Left renal cortex interstitium (tissue), 4 donors: Measurements from ENCODE around the gene TBC1D8. TPM values are rescaled to one million over a fixed set of nuclear protein-coding genes. Genes with fewer than 3 reads are reported as not detected.

Experiments used
- DNase-seq, 4 donors: peaks; one replicate each; pipeline ENCODE4 v3.0.0-alpha.2; 2013; ENCODE audit warnings: low read depth in 4 of 4, low spot score in 2 of 4, missing footprints in 1 of 4
- polyA plus RNA-seq, 4 donors: library from polyadenylated mRNA; unstranded; fragments of 120-200 nt; gene quantifications; one replicate each; pipeline ENCODE4 v1.2.1, GENCODE V29; 2013; ENCODE audit not compliant: insufficient read length in 4 of 4

TBC1D8 gene
- polyA plus RNA-seq, 4 donors = 24.9 to 44.6 (median 35.5) TPM

DNA sequence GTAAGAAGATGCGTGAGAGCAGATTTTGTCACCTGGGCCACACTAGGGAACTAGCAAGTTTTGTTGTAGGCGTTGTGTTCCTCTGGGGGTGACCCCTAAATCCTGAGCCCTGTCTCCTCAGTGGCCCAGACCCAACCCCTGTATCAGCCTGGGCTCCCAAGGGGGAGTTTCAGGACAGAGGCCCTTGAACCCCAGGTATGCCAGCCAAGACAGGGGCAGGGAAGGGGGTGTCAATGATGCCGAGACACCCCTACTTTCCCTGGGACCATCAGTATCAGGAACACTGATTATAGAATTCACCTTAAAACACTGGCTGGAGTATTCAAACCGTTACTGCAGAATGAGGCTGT lies 188.2 kb downstream of the TBC1D8 start:
- DNase-seq = no peak

DNA sequence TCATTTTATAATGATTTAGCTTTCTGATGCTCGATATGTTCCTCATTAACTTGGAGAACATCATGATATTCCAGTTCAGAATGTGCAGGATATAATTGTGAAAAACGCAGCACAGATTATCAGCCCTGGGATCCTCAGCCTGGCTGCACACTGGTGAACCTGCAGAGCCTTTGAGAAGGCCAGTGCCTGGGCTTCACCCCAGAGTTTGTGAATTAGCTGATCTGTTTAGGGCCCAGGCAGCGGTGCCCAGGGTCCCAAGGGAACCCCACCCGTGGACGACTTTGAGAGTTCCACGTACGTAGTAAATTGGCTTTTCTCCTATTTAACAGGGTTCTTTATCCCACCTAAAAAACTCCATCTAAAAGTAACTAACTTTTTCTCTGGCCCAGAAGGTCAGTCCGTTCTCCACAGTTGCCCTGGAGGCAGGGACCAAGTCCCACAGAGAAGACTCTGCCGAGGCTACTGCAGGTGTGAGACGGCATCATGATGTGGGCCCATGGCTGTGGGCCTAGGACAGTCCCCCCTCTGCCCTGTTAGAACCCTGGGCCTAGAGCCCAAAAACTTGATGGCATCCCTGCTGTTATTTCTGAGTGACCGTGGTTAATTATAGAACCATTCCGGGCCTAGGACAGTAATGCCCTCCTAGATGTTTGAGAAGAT lies 188.7 kb downstream of the TBC1D8 start:
- no peak for DNase-seq

DNA sequence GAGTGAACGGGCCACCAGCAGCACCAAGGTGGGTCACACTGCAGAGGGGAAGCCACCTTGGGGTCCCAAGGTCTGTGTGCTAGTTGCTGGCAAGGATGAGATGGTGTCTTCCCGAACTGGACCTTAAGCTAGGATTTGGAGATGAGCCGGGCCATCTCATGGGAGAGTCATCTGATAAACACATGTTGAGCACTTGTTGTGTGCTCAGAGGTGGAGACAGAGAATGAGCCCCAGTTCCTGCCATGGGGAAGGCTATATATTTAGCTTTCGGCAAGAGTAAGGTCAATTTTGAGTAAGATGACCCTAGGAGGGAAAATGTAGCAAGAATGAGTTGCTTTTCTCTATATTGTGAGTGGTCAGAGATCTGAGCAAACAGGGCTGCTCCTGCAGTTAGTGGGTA lies 190.5 kb downstream of the TBC1D8 start:
- no peak for DNase-seq

DNA sequence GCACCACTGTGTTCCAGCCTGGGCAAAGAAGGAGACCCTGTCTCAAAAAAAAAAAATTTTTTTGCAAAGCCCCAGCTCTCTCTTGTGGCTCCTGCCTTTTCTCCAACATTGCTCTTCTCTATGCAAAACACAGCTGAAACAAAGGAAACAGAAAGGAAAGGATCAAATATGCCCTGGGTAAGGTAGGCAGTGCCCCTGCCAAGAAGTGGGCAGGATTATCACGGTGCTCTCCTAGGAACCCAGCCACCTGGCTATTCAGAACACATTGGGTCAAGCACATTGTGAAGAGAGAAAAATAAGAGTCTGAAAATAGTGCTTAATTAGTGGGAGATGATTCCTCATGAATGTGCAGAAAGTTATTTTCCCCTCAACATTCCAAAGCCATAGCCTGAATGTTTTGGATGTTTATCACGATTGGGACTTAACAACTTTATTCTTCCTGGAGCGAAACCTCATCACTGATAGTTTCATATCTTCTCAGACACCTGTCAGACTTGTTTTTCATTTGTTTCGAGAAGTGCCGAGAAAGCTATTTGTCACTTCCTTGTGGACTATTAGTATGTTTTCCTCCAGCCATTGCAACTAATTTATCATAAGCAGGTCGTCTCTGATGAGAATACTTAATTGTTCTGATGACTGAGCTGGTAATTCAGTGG lies 191.8 kb downstream of the TBC1D8 start:
- no peak for DNase-seq

DNA sequence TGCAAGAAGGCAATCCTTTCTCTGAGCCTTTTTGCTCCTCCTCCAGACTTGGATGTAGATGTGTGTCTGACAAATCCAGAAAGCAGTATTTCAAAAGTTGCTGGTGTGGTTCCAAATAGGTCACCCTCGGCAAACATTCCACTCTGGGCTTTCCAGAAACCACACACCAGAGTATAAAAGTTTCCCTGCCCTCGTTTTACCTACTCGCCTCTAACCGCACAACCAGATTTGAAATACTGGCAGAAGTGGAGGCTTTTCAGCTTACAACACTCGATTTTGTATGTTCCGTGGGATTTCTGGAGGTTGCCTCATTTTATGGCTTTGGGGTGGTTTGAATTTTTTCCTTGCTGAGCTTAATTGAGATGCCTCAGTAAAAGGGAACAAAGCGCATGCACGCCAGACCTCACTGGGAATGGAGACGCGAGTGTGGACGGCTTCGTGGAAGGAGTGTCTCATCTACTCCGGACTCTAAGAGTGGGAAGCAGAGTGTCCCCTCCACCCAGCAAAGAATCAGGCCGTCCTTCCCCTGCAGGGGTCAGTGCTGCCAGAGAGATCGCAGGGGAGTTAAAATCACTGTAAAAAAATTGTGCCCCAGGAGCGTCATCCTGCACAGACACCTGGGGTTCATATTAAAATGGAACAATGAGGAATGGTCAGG lies 193.1 kb downstream of the TBC1D8 start:
- no peak for DNase-seq

Other genes starting within 250 kb of the TBC1D8 start
- gene RPL31, start 149.1 kb downstream of the TBC1D8 start, polyA plus RNA-seq = 1,000 to 10,000 TPM; 2,433 to 3,246 (median 2,883) TPM
- 10 to 100 TPM; 47.1 to 61.8 (median 54.5) TPM for gene CNOT11, start 101.5 kb upstream of the TBC1D8 start, polyA plus RNA-seq
- 10 to 100 TPM; 30.8 to 73.8 (median 47.2) TPM for gene RNF149, start 157.3 kb upstream of the TBC1D8 start, polyA plus RNA-seq
- gene CREG2, start 236.1 kb upstream of the TBC1D8 start, polyA plus RNA-seq = under 1 TPM; 0.27 to 0.87 (median 0.42) TPM